Measurements from ENCODE around the gene TMEM179.
"Not testable (repeated sequence)": the region's sequence is repeated elsewhere in the genome, so short reads cannot be mapped to it uniquely, and the experiment has no call there.

Gene TMEM179

GRCh38 chr14:104604458-104605449 is at the start of gene TMEM179:
Gene TMEM179 (minus strand): TSS chr14:104604772. CDS start chr14:104604741, 31 bp downstream.
- no peak for TF ChIP-seq CTCF (IDR thresholded peaks at IDR 0.05; ENCODE audit: low read length, missing control alignments)

GRCh38 chr14:104654119-104654518 is 49.5 kb upstream of the TMEM179 start:
- no peak for TF ChIP-seq CTCF (IDR thresholded peaks at IDR 0.05; ENCODE audit: low read length, missing control alignments)
- no peak for DNase-seq (ENCODE audit: low read depth)
- H3K4me3 ChIP-seq (replicated peaks; ENCODE audit: low read depth, low read length): no peak overlapping the region

More at GRCh38 chr14:104604458-104605449, at the start of gene TMEM179:
- DNase-seq (ENCODE audit: low read depth): peak; percentile 10
- H3K4me3 ChIP-seq (replicated peaks; ENCODE audit: low read depth, low read length): no peak within 1 kb of the TSS

GRCh38 chr14:104653130-104653920 is 48.8 kb upstream of the TMEM179 start:
- not testable (repeated sequence) for DNase-seq (ENCODE audit: low read depth); H3K4me3 ChIP-seq (replicated peaks; ENCODE audit: low read depth, low read length)

GRCh38 chr14:104652386-104652785 is 47.8 kb upstream of the TMEM179 start:
- no peak for TF ChIP-seq CTCF (IDR thresholded peaks at IDR 0.05; ENCODE audit: low read length, missing control alignments)
- no peak overlapping the region for H3K4me3 ChIP-seq (replicated peaks; ENCODE audit: low read depth, low read length)
- DNase-seq (ENCODE audit: low read depth): no peak

GRCh38 chr14:104651876-104652260 is 47.3 kb upstream of the TMEM179 start:
- TF ChIP-seq CTCF (IDR thresholded peaks at IDR 0.05; ENCODE audit: low read length, missing control alignments): no peak
- DNase-seq (ENCODE audit: low read depth): no peak
- no peak overlapping the region for H3K4me3 ChIP-seq (replicated peaks; ENCODE audit: low read depth, low read length)

GRCh38 chr14:104650981-104651875 is 46.7 kb upstream of the TMEM179 start:
- H3K4me3 ChIP-seq (replicated peaks; ENCODE audit: low read depth, low read length): no peak overlapping the region
- TF ChIP-seq CTCF (IDR thresholded peaks at IDR 0.05; ENCODE audit: low read length, missing control alignments): no peak

More at GRCh38 chr14:104650981-104651875, 46.7 kb upstream of the TMEM179 start:
- no peak for DNase-seq (ENCODE audit: low read depth)
